SU-DHL-6 (cell line): Measurements from ENCODE around the gene MIS18BP1.
A peak's percentile ranks its signal among the peaks of the same experiment; 100 is the strongest.
"Not testable (repeated sequence)": the region's sequence is repeated elsewhere in the genome, so short reads cannot be mapped to it uniquely, and the experiment has no call there.

ENCODE experiments used
- H2AFZ ChIP-seq: fragments of 200-600 bp; sonication (generic); 2 replicates; pipeline ENCODE4 v1.6.1; 2014; ENCODE audit warnings: low read depth, mild to moderate bottlenecking, moderate library complexity, mixed read lengths, antibody characterized with exemption, low read length; ENCODE audit not compliant: severe bottlenecking
- H3F3A ChIP-seq: fragments of 200-600 bp; shearing (Covaris generic); 2 replicates; pipeline ENCODE4 v1.6.0; 2016; ENCODE audit warnings: antibody characterized with exemption, mild to moderate bottlenecking; ENCODE audit not compliant: insufficient read depth
- H3K27ac ChIP-seq: fragments of 200-600 bp; sonication (generic); 2 replicates; pipeline ENCODE4 v1.5.1; 2016; ENCODE audit warnings: low read depth, mild to moderate bottlenecking, low read length, moderate library complexity, mixed read lengths
- H3K27me3 ChIP-seq: fragments of 200-600 bp; sonication (generic), shearing (Covaris generic); 2 replicates; pipeline ENCODE4 v1.6.0; 2014; ENCODE audit warnings: mild to moderate bottlenecking, low read length
- H3K36me3 ChIP-seq: fragments of 200-600 bp; sonication (generic); 2 replicates; pipeline ENCODE4 v1.6.1; 2014; ENCODE audit warnings: mild to moderate bottlenecking, low read length, mixed read lengths
- H3K4me2 ChIP-seq: fragments of 300-600, 200-600 bp; shearing (Covaris generic), sonication (generic); 2 replicates; pipeline ENCODE4 v1.6.0; 2014; ENCODE audit warnings: low read length, low read depth, mild to moderate bottlenecking; ENCODE audit not compliant: poor library complexity, severe bottlenecking
- H3K4me3 ChIP-seq: fragments of 200-600 bp; sonication (generic); 2 replicates; pipeline ENCODE4 v1.5.1; 2014; ENCODE audit warnings: antibody characterized with exemption, low read length, mild to moderate bottlenecking, mixed read lengths; ENCODE audit not compliant: insufficient read depth, poor library complexity, severe bottlenecking
- H3K79me2 ChIP-seq: fragments of 200-600 bp; sonication (generic); 2 replicates; pipeline ENCODE4 v1.6.1; 2014; ENCODE audit warnings: mild to moderate bottlenecking, low read length, moderate library complexity; ENCODE audit not compliant: insufficient read depth
- H3K9ac ChIP-seq: fragments of 200-600 bp; sonication (generic); 2 replicates; pipeline ENCODE4 v1.7.0; 2014; ENCODE audit warnings: mild to moderate bottlenecking, low read length
- H3K9me2 ChIP-seq: fragments of 200-600 bp; sonication (generic); replicated peaks from 2 replicates; pipeline ENCODE4 v1.6.1; 2014; ENCODE audit warnings: low read length; ENCODE audit not compliant: insufficient read depth
- H3K9me3 ChIP-seq: fragments of 200-600 bp; sonication (generic); 2 replicates; pipeline ENCODE4 v1.6.1; 2014; ENCODE audit warnings: low read length, mixed read lengths; ENCODE audit not compliant: insufficient read depth
- H4K20me1 ChIP-seq: fragments of 200-600 bp; sonication (generic); 2 replicates; pipeline ENCODE4 v1.6.1; 2014; ENCODE audit warnings: low read depth, mild to moderate bottlenecking, antibody characterized with exemption, low read length, moderate library complexity, mixed read lengths
- CTCF ChIP-seq: fragments of 200-600 bp; sonication (generic); IDR thresholded peaks from one replicate; pipeline ENCODE4 v1.5.1; 2017; ENCODE audit warnings: antibody characterized with exemption, mild to moderate bottlenecking, low read length, moderate library complexity; ENCODE audit not compliant: insufficient read depth, poor library complexity, severe bottlenecking
- EZH2phosphoT487 ChIP-seq: fragments of 200-600 bp; sonication (generic), shearing (Covaris generic); conservative IDR thresholded peaks from 2 replicates; pipeline ENCODE4 v1.6.1; 2018; ENCODE audit warnings: mild to moderate bottlenecking, antibody characterized with exemption, low read length, moderate library complexity, mixed read lengths

MIS18BP1 gene

GRCh38 chr14:45253070-45253753 lies at the start of gene MIS18BP1:
Gene MIS18BP1 (minus strand): TSS chr14:45253202. CDS start chr14:45247286, 5,916 bp downstream.
- Histone ChIP-seq H3K27me3 (no peaks in the 10 kb centered on the region), H4K20me1 (peaks cover 8% of the 10 kb centered on the region), H3K36me3 (no peaks in the 10 kb centered on the region), H3K9me3 (peaks cover 7% of the 10 kb centered on the region; the same call in 1 of the 2 replicates), H3K27ac (peak within 1 kb of the TSS; percentile 90), H3K9me2 (no peaks in the 10 kb centered on the region), H2AFZ (peak within 1 kb of the TSS; percentile 62), H3K9ac (peak within 1 kb of the TSS; percentile 78), H3F3A (peaks cover 21% of the 10 kb centered on the region), H3K79me2 (peaks cover 47% of the 10 kb centered on the region), H3K4me3 (peak within 1 kb of the TSS; percentile 97), H3K4me2 (peak within 1 kb of the TSS; percentile 96)
- TF ChIP-seq EZH2phosphoT487, result no peak
- TF ChIP-seq CTCF, result peak; percentile 76

- TF ChIP-seq CTCF (no peak), EZH2phosphoT487 (no peak)
- Histone ChIP-seq H2AFZ (no peak overlapping the region), H3K4me2 (no peak overlapping the region), H3K4me3 (no peak overlapping the region), H3K9me2 (no peaks in the 10 kb centered on the region), H4K20me1 (no peaks in the 10 kb centered on the region), H3K36me3 (no peaks in the 10 kb centered on the region), H3K27ac (no peak overlapping the region), H3F3A (no peaks in the 10 kb centered on the region), H3K9me3 (no peaks in the 10 kb centered on the region), H3K9ac (no peak overlapping the region), H3K79me2 (no peaks in the 10 kb centered on the region), H3K27me3 (no peaks in the 10 kb centered on the region)
Observed at GRCh38 chr14:45298423-45299117, 45.6 kb upstream of the MIS18BP1 start.

GRCh38 chr14:45294796-45295195 lies 41.8 kb upstream of the MIS18BP1 start:
- H3K9ac ChIP-seq, H3K9me2 ChIP-seq, H3F3A ChIP-seq, H3K79me2 ChIP-seq, H3K4me3 ChIP-seq, H3K4me2 ChIP-seq, H3K36me3 ChIP-seq, H4K20me1 ChIP-seq, H2AFZ ChIP-seq, H3K27ac ChIP-seq, H3K27me3 ChIP-seq, H3K9me3 ChIP-seq: not testable (repeated sequence)

- Histone ChIP-seq H3K79me2 (no peaks in the 10 kb centered on the region), H3K36me3 (no peaks in the 10 kb centered on the region), H4K20me1 (no peaks in the 10 kb centered on the region), H3K9me2 (no peaks in the 10 kb centered on the region), H3K4me3 (no peak overlapping the region), H3K4me2 (no peak overlapping the region), H2AFZ (no peak overlapping the region), H3K27me3 (no peaks in the 10 kb centered on the region), H3K9ac (no peak overlapping the region), H3F3A (no peaks in the 10 kb centered on the region), H3K27ac (no peak overlapping the region), H3K9me3 (no peaks in the 10 kb centered on the region)
- TF ChIP-seq EZH2phosphoT487 (no peak), CTCF (no peak)
Observed at GRCh38 chr14:45290547-45290946, 37.5 kb upstream of the MIS18BP1 start.
